ENCODE measurements around the gene CPZ. TPM values are rescaled to one million over a fixed set of nuclear protein-coding genes. Genes with fewer than 3 reads are reported as not detected.

CPZ gene
- total RNA-seq, 1 donor from 2014 or later = 0.27 TPM

- Histone ChIP-seq H3K27ac (replicated peaks) (no peak overlapping the region), H3K9me3 (replicated peaks) (no peaks in the 10 kb centered on the region), H3K4me1 (no peaks in the 10 kb centered on the region), H3K27me3 (ENCODE audit: low read depth) (peaks cover 100% of the 10 kb centered on the region), H3K36me3 (no peaks in the 10 kb centered on the region), H3K4me3 (no peak overlapping the region)
- no peak for TF ChIP-seq CTCF (IDR thresholded peaks at IDR 0.05; ENCODE audit: borderline replicate concordance)
- no peak for DNase-seq
- intact Hi-C loops (cut with micrococcal nuclease) = no loop called here
Observed at GRCh38 chr4:8586671-8587468, 5.7 kb upstream of the CPZ start.

- TF ChIP-seq CTCF (IDR thresholded peaks at IDR 0.05; ENCODE audit: borderline replicate concordance) = no peak
- Histone ChIP-seq H3K9me3 (replicated peaks) (no peaks in the 10 kb centered on the region), H3K27me3 (ENCODE audit: low read depth) (peaks cover 100% of the 10 kb centered on the region), H3K4me1 (peaks cover 5% of the 10 kb centered on the region), H3K36me3 (no peaks in the 10 kb centered on the region), H3K27ac (replicated peaks) (no peak overlapping the region), H3K4me3 (no peak overlapping the region)
- DNase-seq = no peak
- intact Hi-C loops (cut with micrococcal nuclease) = no loop called here
Observed at GRCh38 chr4:8587469-8588195, 4.9 kb upstream of the CPZ start.

DNA sequence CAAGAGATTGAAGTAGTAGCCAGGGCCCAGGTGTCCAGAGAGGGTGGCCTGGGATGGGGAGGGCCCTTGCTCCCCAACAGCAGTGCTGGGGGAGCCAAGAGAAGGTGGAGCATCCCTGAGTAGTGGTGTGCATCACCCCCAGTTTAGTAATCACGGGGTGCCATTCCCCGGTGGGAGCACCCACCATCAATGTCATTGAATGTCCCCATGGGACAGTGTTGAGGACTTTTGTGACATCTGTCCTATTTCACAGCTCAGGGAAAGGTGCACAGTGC lies 4.4 kb upstream of the CPZ start:
- intact Hi-C loops (cut with micrococcal nuclease) = no loop called here
- Histone ChIP-seq H3K36me3 (no peaks in the 10 kb centered on the region), H3K27me3 (ENCODE audit: low read depth) (peaks cover 100% of the 10 kb centered on the region), H3K9me3 (replicated peaks) (no peaks in the 10 kb centered on the region), H3K4me3 (no peak overlapping the region), H3K4me1 (peaks cover 10% of the 10 kb centered on the region), H3K27ac (replicated peaks) (no peak overlapping the region)
- TF ChIP-seq CTCF (IDR thresholded peaks at IDR 0.05; ENCODE audit: borderline replicate concordance) = no peak
- no peak for DNase-seq

DNA sequence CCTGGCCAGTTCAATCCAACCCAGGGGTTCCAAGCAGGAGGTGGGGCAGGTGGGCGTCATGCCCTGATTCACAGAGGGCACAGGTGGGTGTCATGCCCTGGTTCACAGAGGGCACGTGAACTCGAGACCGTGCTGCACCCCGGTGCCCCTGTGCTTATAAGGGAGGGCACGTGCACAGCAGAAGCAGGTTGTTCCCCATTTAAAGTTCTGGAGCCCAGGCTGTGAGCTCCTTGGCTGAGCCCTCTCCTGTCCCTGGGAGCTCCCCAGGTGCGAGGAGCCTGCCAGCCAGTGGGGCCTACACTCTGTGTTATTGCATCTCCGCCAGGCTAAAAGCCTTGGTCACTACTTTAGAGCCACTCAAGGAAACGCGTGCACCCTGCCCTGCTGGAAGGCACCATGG lies 3.2 kb upstream of the CPZ start:
- TF ChIP-seq CTCF (IDR thresholded peaks at IDR 0.05; ENCODE audit: borderline replicate concordance) = no peak
- no peak overlapping the region for H3K27ac ChIP-seq (replicated peaks)
- intact Hi-C loops (cut with micrococcal nuclease) = no loop called here
- H3K4me1 ChIP-seq = peaks cover 13% of the 10 kb centered on the region
- no peak for DNase-seq
- H3K36me3 ChIP-seq = no peaks in the 10 kb centered on the region
- no peak overlapping the region for H3K4me3 ChIP-seq
- peaks cover 100% of the 10 kb centered on the region for H3K27me3 ChIP-seq (ENCODE audit: low read depth)
- no peaks in the 10 kb centered on the region for H3K9me3 ChIP-seq (replicated peaks)

- DNase-seq = no peak
Observed at GRCh38 chr4:8589823-8590545, 2.6 kb upstream of the CPZ start.

More at GRCh38 chr4:8589823-8590545, 2.6 kb upstream of the CPZ start:
- H3K9me3 ChIP-seq (replicated peaks) = no peaks in the 10 kb centered on the region
- no peaks in the 10 kb centered on the region for H3K36me3 ChIP-seq
- H3K4me3 ChIP-seq = no peak overlapping the region
- H3K27ac ChIP-seq (replicated peaks) = no peak overlapping the region
- H3K27me3 ChIP-seq (ENCODE audit: low read depth) = peaks cover 98% of the 10 kb centered on the region
- peaks cover 13% of the 10 kb centered on the region for H3K4me1 ChIP-seq
- intact Hi-C loops (cut with micrococcal nuclease) = loop anchor here (10.0 kb wide), 2 partner anchors 125 to 345 kb away; no protein-coding TSS in a partner anchor
- no peak for TF ChIP-seq CTCF (IDR thresholded peaks at IDR 0.05; ENCODE audit: borderline replicate concordance)

Measured in left ventricle myocardium inferior (tissue), 1 donor.